ENCODE results near the gene CTTN.

DNA sequence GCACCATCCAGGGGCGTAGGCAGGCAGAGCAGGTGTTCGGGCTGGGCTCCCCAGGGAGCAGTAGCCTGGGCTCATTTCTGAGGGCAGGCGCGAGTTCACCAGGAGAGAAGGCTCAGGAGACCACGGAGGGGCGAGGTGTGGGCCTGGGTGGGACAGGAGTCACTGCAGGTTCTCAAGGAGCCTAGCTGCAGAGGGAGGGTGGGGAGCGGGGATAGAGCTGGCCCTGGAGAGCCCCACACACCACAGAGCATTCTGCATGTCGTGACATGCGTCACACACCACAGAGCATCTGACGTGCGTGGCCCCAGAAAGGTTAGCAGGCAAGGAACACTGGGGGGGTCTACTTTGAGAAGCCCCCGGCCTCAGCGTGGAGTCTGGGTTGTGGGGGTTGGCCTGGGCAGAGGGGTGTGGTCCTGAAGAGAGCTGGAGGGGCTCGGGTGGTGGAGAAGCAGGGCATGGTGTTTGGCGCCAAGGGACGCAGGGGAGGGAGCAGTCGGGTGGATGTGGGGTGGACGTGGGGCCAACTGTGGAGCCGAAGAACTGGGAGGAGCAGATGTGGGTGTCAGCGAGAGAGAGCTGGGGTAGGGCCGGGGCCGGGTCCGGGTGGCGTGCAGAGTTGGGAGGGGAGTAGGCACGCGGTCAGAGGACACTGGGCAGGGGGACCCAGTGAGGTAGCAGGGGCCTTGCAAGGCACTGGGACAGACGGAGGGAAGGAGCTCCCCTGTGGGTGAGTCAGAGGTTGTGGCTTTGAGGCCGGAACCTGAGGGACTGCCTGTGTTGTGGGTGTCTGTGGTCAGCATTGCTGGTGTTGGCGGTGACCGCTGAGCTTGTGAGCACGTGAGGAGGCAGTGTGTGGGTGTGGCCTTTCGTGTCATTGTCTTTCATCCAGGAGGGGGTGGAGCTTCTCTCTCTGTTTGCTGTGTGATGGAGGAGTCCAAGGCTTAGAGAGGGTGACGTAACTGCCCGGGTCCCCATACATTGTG lies 25.5 kb downstream of the CTTN start:
- TF ChIP-seq, protein P1, sequence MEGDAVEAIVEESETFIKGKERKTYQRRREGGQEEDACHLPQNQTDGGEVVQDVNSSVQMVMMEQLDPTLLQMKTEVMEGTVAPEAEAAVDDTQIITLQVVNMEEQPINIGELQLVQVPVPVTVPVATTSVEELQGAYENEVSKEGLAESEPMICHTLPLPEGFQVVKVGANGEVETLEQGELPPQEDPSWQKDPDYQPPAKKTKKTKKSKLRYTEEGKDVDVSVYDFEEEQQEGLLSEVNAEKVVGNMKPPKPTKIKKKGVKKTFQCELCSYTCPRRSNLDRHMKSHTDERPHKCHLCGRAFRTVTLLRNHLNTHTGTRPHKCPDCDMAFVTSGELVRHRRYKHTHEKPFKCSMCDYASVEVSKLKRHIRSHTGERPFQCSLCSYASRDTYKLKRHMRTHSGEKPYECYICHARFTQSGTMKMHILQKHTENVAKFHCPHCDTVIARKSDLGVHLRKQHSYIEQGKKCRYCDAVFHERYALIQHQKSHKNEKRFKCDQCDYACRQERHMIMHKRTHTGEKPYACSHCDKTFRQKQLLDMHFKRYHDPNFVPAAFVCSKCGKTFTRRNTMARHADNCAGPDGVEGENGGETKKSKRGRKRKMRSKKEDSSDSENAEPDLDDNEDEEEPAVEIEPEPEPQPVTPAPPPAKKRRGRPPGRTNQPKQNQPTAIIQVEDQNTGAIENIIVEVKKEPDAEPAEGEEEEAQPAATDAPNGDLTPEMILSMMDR (IDR thresholded peaks at IDR 0.05), result no peak
- no peak for TF ChIP-seq POLR2AphosphoS5 (IDR thresholded peaks at IDR 0.05; ENCODE audit: low read depth, low read length)
- TF ChIP-seq, protein P2, sequence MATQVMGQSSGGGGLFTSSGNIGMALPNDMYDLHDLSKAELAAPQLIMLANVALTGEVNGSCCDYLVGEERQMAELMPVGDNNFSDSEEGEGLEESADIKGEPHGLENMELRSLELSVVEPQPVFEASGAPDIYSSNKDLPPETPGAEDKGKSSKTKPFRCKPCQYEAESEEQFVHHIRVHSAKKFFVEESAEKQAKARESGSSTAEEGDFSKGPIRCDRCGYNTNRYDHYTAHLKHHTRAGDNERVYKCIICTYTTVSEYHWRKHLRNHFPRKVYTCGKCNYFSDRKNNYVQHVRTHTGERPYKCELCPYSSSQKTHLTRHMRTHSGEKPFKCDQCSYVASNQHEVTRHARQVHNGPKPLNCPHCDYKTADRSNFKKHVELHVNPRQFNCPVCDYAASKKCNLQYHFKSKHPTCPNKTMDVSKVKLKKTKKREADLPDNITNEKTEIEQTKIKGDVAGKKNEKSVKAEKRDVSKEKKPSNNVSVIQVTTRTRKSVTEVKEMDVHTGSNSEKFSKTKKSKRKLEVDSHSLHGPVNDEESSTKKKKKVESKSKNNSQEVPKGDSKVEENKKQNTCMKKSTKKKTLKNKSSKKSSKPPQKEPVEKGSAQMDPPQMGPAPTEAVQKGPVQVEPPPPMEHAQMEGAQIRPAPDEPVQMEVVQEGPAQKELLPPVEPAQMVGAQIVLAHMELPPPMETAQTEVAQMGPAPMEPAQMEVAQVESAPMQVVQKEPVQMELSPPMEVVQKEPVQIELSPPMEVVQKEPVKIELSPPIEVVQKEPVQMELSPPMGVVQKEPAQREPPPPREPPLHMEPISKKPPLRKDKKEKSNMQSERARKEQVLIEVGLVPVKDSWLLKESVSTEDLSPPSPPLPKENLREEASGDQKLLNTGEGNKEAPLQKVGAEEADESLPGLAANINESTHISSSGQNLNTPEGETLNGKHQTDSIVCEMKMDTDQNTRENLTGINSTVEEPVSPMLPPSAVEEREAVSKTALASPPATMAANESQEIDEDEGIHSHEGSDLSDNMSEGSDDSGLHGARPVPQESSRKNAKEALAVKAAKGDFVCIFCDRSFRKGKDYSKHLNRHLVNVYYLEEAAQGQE (IDR thresholded peaks at IDR 0.05; ENCODE audit: insufficient read depth in 1 of 2, low read depth in 2 of 2, low read length in 1 of 2), result no peak
- TF ChIP-seq TCF7L2 (IDR thresholded peaks at IDR 0.05; ENCODE audit: low read depth, low read length), result no peak

Measured in Panc1 (cell line).